Vagina (tissue), 2 donors: Measurements from ENCODE around the gene CDC42EP3.

Experiments
- POLR2A ChIP-seq, 2 donors: fragments of 450-650 bp; IDR thresholded peaks; one replicate each; pipeline ENCODE4 v1.6.1; 2017; ENCODE audit warnings: antibody characterized with exemption in 2 of 2, mild to moderate bottlenecking in 2 of 2, moderate library complexity in 2 of 2
- TF ChIP-seq, protein P1 (sequence below), 3 experiments: fragments of 450-650 bp in 2 of 3; fragments of 200-600 bp in 1 of 3; sonication (generic) in 1 of 3; IDR thresholded peaks; one replicate each; pipeline ENCODE4 v1.5.1; 2017 to 2019; ENCODE audit warnings: antibody characterized with exemption in 3 of 3, mild to moderate bottlenecking in 2 of 3, moderate library complexity in 2 of 3

DNA sequence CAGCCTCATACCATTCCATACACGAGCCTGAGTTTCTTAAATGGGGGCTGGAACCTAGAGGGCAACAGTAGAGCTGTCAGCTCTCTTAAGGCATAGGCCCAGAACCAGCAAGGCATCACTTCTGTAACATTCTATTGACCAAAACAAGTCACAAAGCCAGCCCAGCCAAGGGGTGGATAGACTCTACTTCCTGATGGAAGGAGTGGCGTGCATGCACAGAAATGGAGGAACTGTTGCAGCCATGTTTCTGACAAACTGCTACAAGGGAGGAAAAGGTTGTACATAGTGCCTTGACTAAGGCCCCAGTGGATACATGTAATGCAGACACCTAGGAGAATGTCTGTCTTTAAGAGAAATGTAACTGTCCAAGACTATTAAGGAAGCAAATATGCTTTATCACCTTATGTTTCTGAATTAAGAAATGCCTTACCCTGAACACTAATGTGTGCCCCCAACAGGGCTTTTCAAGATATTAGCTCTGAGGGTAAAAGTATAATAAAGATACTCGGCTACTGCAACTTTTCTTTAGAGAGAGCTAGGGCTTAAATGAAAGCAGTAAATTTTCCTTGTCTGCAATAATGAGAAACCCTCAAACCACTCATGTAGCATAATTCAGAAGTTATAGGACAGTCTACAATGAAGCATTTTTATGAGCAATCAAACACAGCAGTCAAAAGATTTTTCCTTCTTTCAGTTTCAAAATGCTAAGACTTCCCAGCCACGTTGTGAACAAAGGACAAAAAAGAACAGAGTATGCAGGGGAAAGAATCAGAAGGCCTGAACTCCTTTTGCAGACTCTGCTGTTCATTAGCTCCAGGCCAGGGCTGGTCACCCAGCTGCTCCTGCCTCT is 35.1 kb upstream of the CDC42EP3 start:
- no peak for TF ChIP-seq POLR2A (IDR thresholded peaks at IDR 0.05)
- TF ChIP-seq, protein P1, sequence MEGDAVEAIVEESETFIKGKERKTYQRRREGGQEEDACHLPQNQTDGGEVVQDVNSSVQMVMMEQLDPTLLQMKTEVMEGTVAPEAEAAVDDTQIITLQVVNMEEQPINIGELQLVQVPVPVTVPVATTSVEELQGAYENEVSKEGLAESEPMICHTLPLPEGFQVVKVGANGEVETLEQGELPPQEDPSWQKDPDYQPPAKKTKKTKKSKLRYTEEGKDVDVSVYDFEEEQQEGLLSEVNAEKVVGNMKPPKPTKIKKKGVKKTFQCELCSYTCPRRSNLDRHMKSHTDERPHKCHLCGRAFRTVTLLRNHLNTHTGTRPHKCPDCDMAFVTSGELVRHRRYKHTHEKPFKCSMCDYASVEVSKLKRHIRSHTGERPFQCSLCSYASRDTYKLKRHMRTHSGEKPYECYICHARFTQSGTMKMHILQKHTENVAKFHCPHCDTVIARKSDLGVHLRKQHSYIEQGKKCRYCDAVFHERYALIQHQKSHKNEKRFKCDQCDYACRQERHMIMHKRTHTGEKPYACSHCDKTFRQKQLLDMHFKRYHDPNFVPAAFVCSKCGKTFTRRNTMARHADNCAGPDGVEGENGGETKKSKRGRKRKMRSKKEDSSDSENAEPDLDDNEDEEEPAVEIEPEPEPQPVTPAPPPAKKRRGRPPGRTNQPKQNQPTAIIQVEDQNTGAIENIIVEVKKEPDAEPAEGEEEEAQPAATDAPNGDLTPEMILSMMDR (IDR thresholded peaks at IDR 0.05), result no peak
